HCT116 (cell line): ENCODE data around the gene STK39. TPM values are rescaled to one million over a fixed set of nuclear protein-coding genes. Genes with fewer than 3 reads are reported as not detected.

Experiments
- ATAC-seq: fragments of 200-7000 bp; cut with Tn5 transposase; 2 replicates; pipeline ENCODE4 v1.9.1; 2020; ENCODE audit warnings: mild to moderate bottlenecking, moderate library complexity
- BruUV-seq: library from RNA; stranded (reverse); fragments of 400-500 nt; replicated peaks from 2 replicates; lab custom pipeline; 2021; lab: Mats Ljungman, UMichigan
- CTCF ChIA-PET: fragments of 300-600 bp; sonication (Branson Sonifier 250); formaldehyde crosslinking; loops from one replicate; lab custom pipeline; 2021; ENCODE audit warnings: antibody characterized with exemption; lab: Charles Lee
- POLR2A ChIA-PET: fragments of 300-600, 350-600 bp; sonication (Branson Sonifier 250); formaldehyde crosslinking; loops from one replicate; lab custom pipeline; 2021; ENCODE audit warnings: antibody characterized with exemption; lab: Charles Lee
- RAD21 ChIA-PET, 2 experiments: fragments of 300-600 bp; sonication (Branson Sonifier 250); formaldehyde crosslinking; loops; one replicate each; lab custom pipeline; 2023; ENCODE audit warnings: low total read pairs in 2 of 2; ENCODE audit not compliant: uncharacterized antibody in 2 of 2, unreplicated experiment in 2 of 2, low non-redundant PET in 1 of 2; lab: Charles Lee
- DNase-seq: peaks from one replicate; pipeline ENCODE4 v3.0.0-alpha.2; 2010; ENCODE audit warnings: low read depth, low spot score
- H2AFZ ChIP-seq: fragments of 200-600 bp; shearing (Covaris generic), sonication (generic); 2 replicates; pipeline ENCODE4 v1.6.1; 2017; ENCODE audit warnings: low read depth, mixed run types, mixed read lengths, antibody characterized with exemption, low read length; ENCODE audit not compliant: poor library complexity, severe bottlenecking
- H3K27ac ChIP-seq: 2 replicates; pipeline ENCODE4 v1.5.1; 2012; ENCODE audit warnings: low read depth, low read length
- H3K27me3 ChIP-seq: fragments of 200-600 bp; sonication (generic); 2 replicates; pipeline ENCODE4 v1.6.1; 2016; ENCODE audit warnings: mixed run types, low read length, mixed read lengths; ENCODE audit not compliant: insufficient read depth
- H3K36me3 ChIP-seq, 2 experiments: fragments of 200-500 bp in 1 of 2; fragments of 200-600 bp in 1 of 2; sonication (Bioruptor generic) in 1 of 2; sonication (generic) in 1 of 2; 2 replicates each; pipeline versions ENCODE4 v1.5.1 to v1.6.1; 2014 to 2016; ENCODE audit warnings: low read length in 2 of 2, inconsistent platforms in 1 of 2, mixed read lengths in 1 of 2, mixed run types in 1 of 2; ENCODE audit not compliant: insufficient read depth in 2 of 2, control insufficient read depth in 1 of 2
- H3K4me1 ChIP-seq, 2 experiments: fragments of 200-600 bp in 1 of 2; sonication (generic) in 1 of 2; 2 replicates each; pipeline versions ENCODE4 v1.5.1 to v1.6.1; 2012 to 2017; ENCODE audit warnings: low read length in 2 of 2, inconsistent platforms in 1 of 2, mild to moderate bottlenecking in 1 of 2, mixed read lengths in 1 of 2, mixed run types in 1 of 2, moderate library complexity in 1 of 2; ENCODE audit not compliant: insufficient read depth in 2 of 2, control insufficient read depth in 1 of 2
- H3K4me2 ChIP-seq: fragments of 200-600 bp; sonication (generic); 2 replicates; pipeline ENCODE4 v1.6.1; 2017; ENCODE audit warnings: mixed run types, low read length, mixed read lengths
- H3K4me3 ChIP-seq, 2 experiments: fragments of 200-600 bp in 1 of 2; sonication (generic) in 1 of 2; replicated peaks in 1 of 2; 2 replicates each; pipeline ENCODE4 v1.5.1; 2011 to 2016; ENCODE audit warnings: low read length in 2 of 2, control low read depth in 1 of 2, low read depth in 1 of 2, mild to moderate bottlenecking in 1 of 2, mixed read lengths in 1 of 2, mixed run types in 1 of 2
- H3K79me2 ChIP-seq: fragments of 200-600 bp; sonication (generic); 2 replicates; pipeline ENCODE4 v1.6.1; 2017; ENCODE audit warnings: mild to moderate bottlenecking, mixed run types, low read length, moderate library complexity, mixed read lengths; ENCODE audit not compliant: insufficient read depth
- H3K9ac ChIP-seq: fragments of 200-600 bp; sonication (generic); 2 replicates; pipeline ENCODE4 v1.6.1; 2016; ENCODE audit warnings: low read length, mixed read lengths
- H3K9me2 ChIP-seq: fragments of 200-600 bp; sonication (generic), shearing (Covaris generic); 2 replicates; pipeline ENCODE4 v1.6.1; 2017; ENCODE audit warnings: mixed run types, mild to moderate bottlenecking, moderate library complexity; ENCODE audit not compliant: insufficient read depth
- H3K9me3 ChIP-seq, 2 experiments: fragments of 200-500 bp in 1 of 2; fragments of 200-600 bp in 1 of 2; sonication (Bioruptor generic) in 1 of 2; sonication (generic) in 1 of 2; 2 replicates each; pipeline ENCODE4 v1.6.1; 2014 to 2017; ENCODE audit warnings: low read length in 2 of 2, mixed read lengths in 2 of 2, inconsistent platforms in 1 of 2, low read depth in 1 of 2, mild to moderate bottlenecking in 1 of 2, mixed run types in 1 of 2, moderate library complexity in 1 of 2; ENCODE audit not compliant: control insufficient read depth in 1 of 2, insufficient read depth in 1 of 2
- H4K20me1 ChIP-seq: fragments of 200-600 bp; sonication (generic), shearing (Covaris generic); 2 replicates; pipeline ENCODE4 v1.6.1; 2017; ENCODE audit warnings: mixed run types, mild to moderate bottlenecking, moderate library complexity; ENCODE audit not compliant: insufficient read depth
- EGR1 ChIP-seq: IDR thresholded peaks from 2 replicates; pipeline ENCODE4 v1.6.1; 2012; ENCODE audit warnings: low read depth
- EZH2phosphoT487 ChIP-seq: fragments of 200-600 bp; IDR thresholded peaks from 2 replicates; pipeline ENCODE4 v1.6.1; 2018; ENCODE audit warnings: antibody characterized with exemption, borderline replicate concordance
- FOSL1 ChIP-seq: IDR thresholded peaks from 2 replicates; pipeline ENCODE4 v1.6.1; 2012; ENCODE audit warnings: low read depth
- POLR2A ChIP-seq: IDR thresholded peaks from 2 replicates; pipeline ENCODE4 v1.7.0; 2011; ENCODE audit warnings: borderline replicate concordance; ENCODE audit not compliant: insufficient read depth, insufficient read length; ENCODE audit errors: extremely low read depth
- POLR2AphosphoS5 ChIP-seq: IDR thresholded peaks from 2 replicates; pipeline ENCODE4 v1.6.1; 2011; ENCODE audit warnings: mild to moderate bottlenecking, low read depth, low read length, moderate library complexity
- RAD21 ChIP-seq: IDR thresholded peaks from 2 replicates; pipeline ENCODE4 v1.6.1; 2012; ENCODE audit warnings: low read depth, mild to moderate bottlenecking
- REST ChIP-seq: IDR thresholded peaks from 2 replicates; pipeline ENCODE4 v1.6.1; 2012; ENCODE audit warnings: low read depth
- SIN3A ChIP-seq: IDR thresholded peaks from 2 replicates; pipeline ENCODE4 v1.6.1; 2012; ENCODE audit warnings: low read depth
- SP1 ChIP-seq: IDR thresholded peaks from 2 replicates; pipeline ENCODE4 v1.6.1; 2012; ENCODE audit warnings: low read depth
- TCF7L2 ChIP-seq: IDR thresholded peaks from 2 replicates; pipeline ENCODE4 v1.7.0; 2011; ENCODE audit warnings: borderline replicate concordance, inconsistent platforms; ENCODE audit not compliant: insufficient read depth, insufficient read length; ENCODE audit errors: extremely low read depth
- YY1 ChIP-seq: IDR thresholded peaks from 2 replicates; pipeline ENCODE4 v1.6.1; 2011; ENCODE audit warnings: low read length, low read depth, moderate library complexity, mild to moderate bottlenecking; ENCODE audit not compliant: insufficient replicate concordance; ENCODE audit errors: extremely low read depth
- ZNF274 ChIP-seq: fragments of 200-500 bp; sonication (Bioruptor generic); IDR thresholded peaks from 2 replicates; pipeline ENCODE4 v1.6.1; 2014; ENCODE audit warnings: mild to moderate bottlenecking, low read depth, low read length, inconsistent platforms
- intact Hi-C: fragments of 100-400 bp; cut with micrococcal nuclease; formaldehyde crosslinking; loops from 2 replicates; pipeline ENCODE4 v1.10.0; 2022
- total RNA-seq: library from RNA; stranded (reverse); gene quantifications from one replicate; pipeline ENCODE4 v1.2.1, GENCODE V29; 2021; ENCODE audit not compliant: unreplicated experiment
- TF ChIP-seq, protein P1 (sequence below), 3 experiments: fragments of 200-600 bp in 1 of 3; sonication (generic) in 1 of 3; IDR thresholded peaks in 2 of 3; conservative IDR thresholded peaks in 1 of 3; 2 replicates each; pipeline ENCODE4 v1.5.1; 2012 to 2017; ENCODE audit warnings: low read depth in 2 of 3, low read length in 2 of 3, antibody characterized with exemption in 1 of 3, borderline replicate concordance in 1 of 3, control low read depth in 1 of 3, mild to moderate bottlenecking in 1 of 3, mixed read lengths in 1 of 3, mixed run types in 1 of 3, moderate library complexity in 1 of 3; ENCODE audit not compliant: insufficient read depth in 1 of 3
- TF ChIP-seq, protein P2 (sequence below): IDR thresholded peaks from 2 replicates; pipeline ENCODE4 v1.6.1; 2011; ENCODE audit warnings: mild to moderate bottlenecking, low read length, moderate library complexity; ENCODE audit not compliant: insufficient replicate concordance; ENCODE audit errors: extremely low read depth

Gene STK39
- total RNA-seq, 1 experiment from 2014 or later, result 118 TPM

- TF ChIP-seq EGR1, result no peak
- no peak for TF ChIP-seq RAD21
- no peak for TF ChIP-seq FOSL1
- TF ChIP-seq, protein P1, sequence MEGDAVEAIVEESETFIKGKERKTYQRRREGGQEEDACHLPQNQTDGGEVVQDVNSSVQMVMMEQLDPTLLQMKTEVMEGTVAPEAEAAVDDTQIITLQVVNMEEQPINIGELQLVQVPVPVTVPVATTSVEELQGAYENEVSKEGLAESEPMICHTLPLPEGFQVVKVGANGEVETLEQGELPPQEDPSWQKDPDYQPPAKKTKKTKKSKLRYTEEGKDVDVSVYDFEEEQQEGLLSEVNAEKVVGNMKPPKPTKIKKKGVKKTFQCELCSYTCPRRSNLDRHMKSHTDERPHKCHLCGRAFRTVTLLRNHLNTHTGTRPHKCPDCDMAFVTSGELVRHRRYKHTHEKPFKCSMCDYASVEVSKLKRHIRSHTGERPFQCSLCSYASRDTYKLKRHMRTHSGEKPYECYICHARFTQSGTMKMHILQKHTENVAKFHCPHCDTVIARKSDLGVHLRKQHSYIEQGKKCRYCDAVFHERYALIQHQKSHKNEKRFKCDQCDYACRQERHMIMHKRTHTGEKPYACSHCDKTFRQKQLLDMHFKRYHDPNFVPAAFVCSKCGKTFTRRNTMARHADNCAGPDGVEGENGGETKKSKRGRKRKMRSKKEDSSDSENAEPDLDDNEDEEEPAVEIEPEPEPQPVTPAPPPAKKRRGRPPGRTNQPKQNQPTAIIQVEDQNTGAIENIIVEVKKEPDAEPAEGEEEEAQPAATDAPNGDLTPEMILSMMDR (IDR thresholded peaks at IDR 0.05 in 2 of 3, conservative IDR thresholded peaks at IDR 0.05 in 1 of 3; ENCODE audit: borderline replicate concordance in 1 of 3, insufficient read depth in 1 of 3, low read depth in 2 of 3, low read length in 2 of 3), result no peak
- TF ChIP-seq SIN3A, result no peak
- no peak for TF ChIP-seq POLR2AphosphoS5
- TF ChIP-seq POLR2A, result no peak
- no peak for TF ChIP-seq REST
- TF ChIP-seq YY1, result no peak
- TF ChIP-seq SP1, result no peak
- TF ChIP-seq ZNF274, result no peak
- TF ChIP-seq TCF7L2, result no peak
- TF ChIP-seq, protein P2, sequence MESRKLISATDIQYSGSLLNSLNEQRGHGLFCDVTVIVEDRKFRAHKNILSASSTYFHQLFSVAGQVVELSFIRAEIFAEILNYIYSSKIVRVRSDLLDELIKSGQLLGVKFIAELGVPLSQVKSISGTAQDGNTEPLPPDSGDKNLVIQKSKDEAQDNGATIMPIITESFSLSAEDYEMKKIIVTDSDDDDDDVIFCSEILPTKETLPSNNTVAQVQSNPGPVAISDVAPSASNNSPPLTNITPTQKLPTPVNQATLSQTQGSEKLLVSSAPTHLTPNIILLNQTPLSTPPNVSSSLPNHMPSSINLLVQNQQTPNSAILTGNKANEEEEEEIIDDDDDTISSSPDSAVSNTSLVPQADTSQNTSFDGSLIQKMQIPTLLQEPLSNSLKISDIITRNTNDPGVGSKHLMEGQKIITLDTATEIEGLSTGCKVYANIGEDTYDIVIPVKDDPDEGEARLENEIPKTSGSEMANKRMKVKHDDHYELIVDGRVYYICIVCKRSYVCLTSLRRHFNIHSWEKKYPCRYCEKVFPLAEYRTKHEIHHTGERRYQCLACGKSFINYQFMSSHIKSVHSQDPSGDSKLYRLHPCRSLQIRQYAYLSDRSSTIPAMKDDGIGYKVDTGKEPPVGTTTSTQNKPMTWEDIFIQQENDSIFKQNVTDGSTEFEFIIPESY, result no peak
- TF ChIP-seq EZH2phosphoT487, result no peak
- ATAC-seq, result no peak
- ChIA-PET POLR2A (no interaction called here), CTCF (interaction anchor here (2.0 kb wide), 1 partner anchor 12 kb away, joined by 13 read pairs; no protein-coding TSS in a partner anchor), RAD21 (no interaction called here)
- no peaks in the 10 kb centered on the region for H3K27me3 ChIP-seq
- H3K9ac ChIP-seq, result no peak overlapping the region
- H3K9me3 ChIP-seq, result no peaks in the 10 kb centered on the region
- no peaks in the 10 kb centered on the region for H3K9me2 ChIP-seq
- no TSS peak for BruUV-seq
- no peak overlapping the region for H3K4me3 ChIP-seq
- no peak overlapping the region for H3K4me2 ChIP-seq
- H3K36me3 ChIP-seq, result peaks cover 0 to 30% of the 10 kb centered on the region in 2 experiments; a peak in 2 of 4 replicates
- no peaks in the 10 kb centered on the region; the same call in none of the 2 replicates for H4K20me1 ChIP-seq
- H2AFZ ChIP-seq, result no peak overlapping the region
- H3K4me1 ChIP-seq, result no peaks in the 10 kb centered on the region
- intact Hi-C loops, result no loop called here
- H3K79me2 ChIP-seq, result peaks cover 23% of the 10 kb centered on the region
- no peak overlapping the region for H3K27ac ChIP-seq
- no peak for DNase-seq
These were observed 140.1 kb downstream of the STK39 start for GRCh38 chr2:168107322-168107721.
